ENCODE measurements around the gene KCNK5. TPM values are rescaled to one million over a fixed set of nuclear protein-coding genes. Genes with fewer than 3 reads are reported as not detected.

The KCNK5 gene, protein sequence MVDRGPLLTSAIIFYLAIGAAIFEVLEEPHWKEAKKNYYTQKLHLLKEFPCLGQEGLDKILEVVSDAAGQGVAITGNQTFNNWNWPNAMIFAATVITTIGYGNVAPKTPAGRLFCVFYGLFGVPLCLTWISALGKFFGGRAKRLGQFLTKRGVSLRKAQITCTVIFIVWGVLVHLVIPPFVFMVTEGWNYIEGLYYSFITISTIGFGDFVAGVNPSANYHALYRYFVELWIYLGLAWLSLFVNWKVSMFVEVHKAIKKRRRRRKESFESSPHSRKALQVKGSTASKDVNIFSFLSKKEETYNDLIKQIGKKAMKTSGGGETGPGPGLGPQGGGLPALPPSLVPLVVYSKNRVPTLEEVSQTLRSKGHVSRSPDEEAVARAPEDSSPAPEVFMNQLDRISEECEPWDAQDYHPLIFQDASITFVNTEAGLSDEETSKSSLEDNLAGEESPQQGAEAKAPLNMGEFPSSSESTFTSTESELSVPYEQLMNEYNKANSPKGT
- total RNA-seq (2013), result 0.13 TPM
- polyA plus RNA-seq (under 1 TPM in 1 of 3 donors, not detected in 2; 0.09 TPM), polyA minus RNA-seq (0.16 and 0.42 TPM in 2 replicates), total RNA-seq (2.2 to 6.8 (median 3.7) reads per million in 11 experiments)

- peak within 1 kb of the TSS in 3 of 7 donors; percentile 17 to 64 (median 19) for H3K27ac Mint-ChIP-seq
- DNase-seq, result peak; percentile 62 to 79 (median 70)
- H3K4me2 ChIP-seq (replicated peaks; ENCODE audit: extremely low read depth, low read length, poor library complexity, severe bottlenecking), result peak within 1 kb of the TSS; percentile 91
- TF ChIP-seq, protein P1, sequence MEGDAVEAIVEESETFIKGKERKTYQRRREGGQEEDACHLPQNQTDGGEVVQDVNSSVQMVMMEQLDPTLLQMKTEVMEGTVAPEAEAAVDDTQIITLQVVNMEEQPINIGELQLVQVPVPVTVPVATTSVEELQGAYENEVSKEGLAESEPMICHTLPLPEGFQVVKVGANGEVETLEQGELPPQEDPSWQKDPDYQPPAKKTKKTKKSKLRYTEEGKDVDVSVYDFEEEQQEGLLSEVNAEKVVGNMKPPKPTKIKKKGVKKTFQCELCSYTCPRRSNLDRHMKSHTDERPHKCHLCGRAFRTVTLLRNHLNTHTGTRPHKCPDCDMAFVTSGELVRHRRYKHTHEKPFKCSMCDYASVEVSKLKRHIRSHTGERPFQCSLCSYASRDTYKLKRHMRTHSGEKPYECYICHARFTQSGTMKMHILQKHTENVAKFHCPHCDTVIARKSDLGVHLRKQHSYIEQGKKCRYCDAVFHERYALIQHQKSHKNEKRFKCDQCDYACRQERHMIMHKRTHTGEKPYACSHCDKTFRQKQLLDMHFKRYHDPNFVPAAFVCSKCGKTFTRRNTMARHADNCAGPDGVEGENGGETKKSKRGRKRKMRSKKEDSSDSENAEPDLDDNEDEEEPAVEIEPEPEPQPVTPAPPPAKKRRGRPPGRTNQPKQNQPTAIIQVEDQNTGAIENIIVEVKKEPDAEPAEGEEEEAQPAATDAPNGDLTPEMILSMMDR (IDR thresholded peaks at IDR 0.05), result peak; percentile 77
- no peaks in the 10 kb centered on the region for H3K27me3 ChIP-seq (ENCODE audit: control insufficient read depth in 2 of 2, insufficient read depth in 2 of 2, low read length in 2 of 2)
- H3K9me3 ChIP-seq (replicated peaks in 1 of 2; ENCODE audit: control insufficient read depth in 1 of 2, insufficient read depth in 1 of 2, low read length in 2 of 2), result no peaks in the 10 kb centered on the region
- intact Hi-C loops (cut with micrococcal nuclease), result loop anchor here in 1 of 2 donors (10.0 kb wide), 1 partner anchor 76 kb away; no protein-coding TSS in a partner anchor
- peaks cover 56% of the 10 kb centered on the region for H3K4me1 Mint-ChIP-seq
- peak within 1 kb of the TSS; percentile 86 for H2AFZ ChIP-seq (ENCODE audit: insufficient read depth, low read depth, low read length, poor library complexity, severe bottlenecking)
- no peaks in the 10 kb centered on the region for H3K36me3 Mint-ChIP-seq
- peaks cover 56 to 59% of the 10 kb centered on the region in 2 donors for H3K4me1 ChIP-seq (ENCODE audit: control insufficient read depth in 1 of 2, insufficient read depth in 2 of 2, low read length in 2 of 2)
- under 1% methylated on average over 55 of the region's 73 CpGs for WGBS (ENCODE audit: insufficient coverage)
- H4K20me1 ChIP-seq (ENCODE audit: insufficient read depth, low read length), result no peaks in the 10 kb centered on the region
- no peak within 1 kb of the TSS for H3K27ac ChIP-seq (ENCODE audit: low read depth in 1 of 2, low read length in 2 of 2)
- peaks cover 36% of the 10 kb centered on the region for H3K79me2 ChIP-seq (ENCODE audit: insufficient read depth, low read length)
- peak within 1 kb of the TSS; percentile 46 to 77 (median 57) for H3K4me3 ChIP-seq (replicated peaks in 1 of 3; ENCODE audit: low read depth in 2 of 3, low read length in 3 of 3)
- H3K9ac ChIP-seq (ENCODE audit: insufficient read depth, low read length, poor library complexity, severe bottlenecking), result peak within 1 kb of the TSS; percentile 55
- no peaks in the 10 kb centered on the region for H3K36me3 ChIP-seq (replicated peaks in 1 of 2; ENCODE audit: control insufficient read depth in 1 of 2, insufficient read depth in 2 of 2, low read length in 2 of 2)
- peak within 1 kb of the TSS; percentile 80 to 91 for H3K4me3 Mint-ChIP-seq
- peaks cover 0 to 2% (median 0%) of the 10 kb centered on the region in 7 donors for H3K9me3 Mint-ChIP-seq
- H3K27me3 Mint-ChIP-seq (ENCODE audit: low read depth in 3 of 3), result peaks cover 2 to 18% (median 13%) of the 10 kb centered on the region in 3 donors
Observed at GRCh38 chr6:39228992-39229767, at the start of gene KCNK5. KCNK5 (minus strand) TSS chr6:39229475; CDS start chr6:39229111, 364 bp downstream.
